RKO (cell line): Measurements from ENCODE around the gene VENTX.

Source experiments
- DNase-seq: peaks from one replicate; pipeline ENCODE4 v3.0.0-alpha.2; 2016; ENCODE audit warnings: low spot score

Gene VENTX

DNA sequence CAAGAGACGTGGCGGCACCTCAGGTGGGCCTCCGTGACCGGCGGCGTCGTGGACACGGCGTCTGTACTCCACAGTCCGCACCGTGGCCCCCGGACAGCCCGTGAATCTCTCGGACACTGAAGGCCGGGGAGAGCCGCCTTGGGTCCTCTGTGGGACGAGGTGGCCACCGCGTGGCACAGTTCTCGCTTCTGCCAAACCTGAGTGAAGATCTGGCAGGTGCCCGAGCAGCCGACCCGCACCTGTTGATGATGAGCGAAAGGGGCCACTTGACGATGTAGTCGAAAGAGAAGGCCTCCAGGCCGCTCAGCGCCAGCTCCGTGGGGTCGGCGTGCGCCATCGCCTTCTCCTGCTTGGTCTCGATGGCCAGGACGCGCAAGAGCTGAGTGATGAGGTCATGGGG is 47.6 kb downstream of the VENTX start:
- DNase-seq, result no peak

DNA sequence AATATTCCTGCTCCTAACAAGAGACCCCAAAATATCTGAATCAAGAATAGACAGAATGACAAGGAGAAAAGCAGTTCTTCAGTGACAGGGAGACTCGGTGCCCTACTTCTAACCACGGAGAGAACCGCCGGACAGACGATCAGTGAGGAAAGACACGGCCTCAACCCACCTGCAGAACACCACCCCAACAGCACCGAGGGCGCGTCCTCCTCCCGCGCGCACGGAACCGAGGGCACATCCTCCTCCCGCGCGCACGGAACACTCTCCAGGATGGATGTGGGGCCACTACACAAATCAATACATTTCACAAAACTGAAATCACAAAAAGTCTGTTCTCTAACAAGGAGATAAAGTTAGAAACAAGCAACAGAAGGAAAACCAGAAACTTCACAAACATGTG is 48.7 kb downstream of the VENTX start:
- DNase-seq, result no peak

DNA sequence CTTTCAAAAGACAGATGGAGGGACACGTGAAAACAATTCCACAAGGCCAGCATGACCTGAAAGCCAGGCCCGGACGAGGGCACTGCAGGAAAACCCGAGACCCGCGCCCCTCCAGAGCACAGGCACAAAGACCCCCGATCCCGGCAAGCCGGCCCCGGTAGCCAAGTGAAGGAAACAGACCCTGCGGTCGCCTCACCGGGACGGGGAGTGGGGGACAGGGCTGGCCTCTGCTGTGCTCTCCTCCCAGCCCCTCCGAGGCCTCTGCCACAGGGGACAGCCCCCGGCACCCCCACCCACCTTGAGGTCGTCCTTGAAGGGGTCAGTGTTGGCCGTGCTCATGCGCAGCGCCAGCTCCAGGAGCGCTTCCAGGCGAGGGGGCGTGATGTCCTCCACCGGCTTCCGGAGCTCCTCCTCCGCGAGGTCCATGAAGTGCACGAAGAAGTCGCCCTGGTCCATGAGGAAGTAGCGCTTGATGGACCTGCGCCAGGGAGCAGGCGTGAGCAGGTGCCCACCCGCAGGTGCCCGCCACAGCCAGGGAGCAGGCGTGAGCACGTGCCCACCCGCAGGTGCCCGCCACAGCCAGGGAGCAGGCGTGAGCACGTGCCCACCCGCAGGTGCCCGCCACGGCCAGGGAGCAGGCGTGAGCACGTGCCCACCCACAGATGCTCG is 50.3 kb downstream of the VENTX start:
- DNase-seq, result no peak

DNA sequence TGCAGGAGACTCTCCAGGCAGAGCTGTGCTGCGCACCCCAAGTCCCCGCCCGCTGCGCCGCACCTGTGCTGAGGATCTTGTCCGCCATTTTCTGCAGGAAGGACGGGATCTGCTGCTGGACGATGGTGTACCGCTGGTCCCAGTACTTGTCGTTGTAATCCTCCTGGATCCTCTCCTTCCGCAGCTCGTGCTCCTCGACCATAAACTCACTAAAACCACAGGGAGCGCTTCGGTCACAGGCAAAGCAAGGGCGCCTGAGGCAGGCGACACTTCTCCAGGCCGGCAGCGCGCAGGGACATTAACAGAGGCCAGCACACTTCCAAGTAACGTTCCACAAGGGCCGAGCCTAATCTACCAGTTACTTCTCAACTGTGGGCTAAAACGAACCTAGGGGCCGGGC is 52.1 kb downstream of the VENTX start:
- no peak for DNase-seq
